B cell (primary cell): ENCODE measurements around the gene LRRC43. TPM values are rescaled to one million over a fixed set of nuclear protein-coding genes. Genes with fewer than 3 reads are reported as not detected.

Experiments used
- ATAC-seq: fragments of 200-7000 bp; cut with Tn5 transposase; one replicate; pipeline ENCODE4 v1.10.0; 2021; ENCODE audit warnings: low read depth, mild to moderate bottlenecking, moderate number of reproducible peaks, moderate library complexity
- CTCF ChIA-PET: fragments of 350-600 bp; sonication (Branson Sonifier 250); formaldehyde crosslinking; loops from one replicate; lab custom pipeline; 2021; ENCODE audit warnings: antibody characterized with exemption, inconsistent platforms; lab: Charles Lee
- POLR2A ChIA-PET: fragments of 350-600 bp; sonication (Branson Sonifier 250); formaldehyde crosslinking; loops from one replicate; lab custom pipeline; 2021; ENCODE audit warnings: antibody characterized with exemption; lab: Charles Lee
- DNase-seq: peaks from one replicate; pipeline ENCODE4 v3.0.0; 2013
- H2AFZ ChIP-seq: 2 replicates; pipeline ENCODE4 v1.6.1; 2012; ENCODE audit warnings: mild to moderate bottlenecking, low read depth, low read length; ENCODE audit not compliant: insufficient read depth, poor library complexity, severe bottlenecking
- H3K27ac ChIP-seq, 2 donors: 1 replicate in 1 of 2; 2 replicates in 1 of 2; pipeline ENCODE4 v1.5.1; 2012 to 2013; ENCODE audit warnings: low read length in 2 of 2, mild to moderate bottlenecking in 2 of 2, moderate library complexity in 1 of 2
- H3K27me3 ChIP-seq, 4 experiments: fragments of 200-600 bp in 1 of 4; sonication (generic) in 1 of 4; replicated peaks in 1 of 4; 1 replicate in 2 of 4; 2 replicates in 2 of 4; pipeline versions ENCODE4 v1.6.1 to v1.7.0; 2013 to 2016; ENCODE audit warnings: low read length in 3 of 4, mild to moderate bottlenecking in 2 of 4, mixed read lengths in 1 of 4, moderate library complexity in 1 of 4; ENCODE audit not compliant: insufficient read depth in 4 of 4, control insufficient read depth in 3 of 4; ENCODE audit errors: control extremely low read depth in 1 of 4
- H3K36me3 ChIP-seq, 2 experiments: replicated peaks in 1 of 2; 1 replicate in 1 of 2; 2 replicates in 1 of 2; pipeline versions ENCODE4 v1.6.1 to v1.7.1; 2013; ENCODE audit warnings: low read length in 1 of 2; ENCODE audit not compliant: insufficient read depth in 2 of 2, control insufficient read depth in 1 of 2; ENCODE audit errors: control extremely low read depth in 1 of 2, extremely low read depth in 1 of 2
- H3K4me1 ChIP-seq, 2 donors: fragments of 200-600 bp in 1 of 2; sonication (generic) in 1 of 2; 1 replicate in 1 of 2; 2 replicates in 1 of 2; pipeline versions ENCODE4 v1.5.1 to v1.6.1; 2013 to 2017; ENCODE audit warnings: low read length in 2 of 2; ENCODE audit not compliant: control insufficient read depth in 2 of 2, insufficient read depth in 2 of 2
- H3K4me2 ChIP-seq: replicated peaks from 2 replicates; pipeline ENCODE3; 2012; ENCODE audit warnings: mild to moderate bottlenecking, low read depth, low read length; ENCODE audit not compliant: poor library complexity, severe bottlenecking
- H3K4me3 ChIP-seq, 5 experiments: fragments of 200-600 bp in 1 of 5; sonication (generic) in 1 of 5; 1 replicate in 3 of 5; 2 replicates in 2 of 5; pipeline versions ENCODE4 v1.5.1 to v1.7.0; 2011 to 2016; ENCODE audit warnings: low read length in 4 of 5, mild to moderate bottlenecking in 4 of 5, low read depth in 2 of 5, control low read depth in 1 of 5, moderate library complexity in 1 of 5; ENCODE audit not compliant: insufficient read depth in 1 of 5; ENCODE audit errors: control extremely low read depth in 1 of 5, extremely low read depth in 1 of 5
- H3K79me2 ChIP-seq: fragments of 200-600 bp; sonication (generic); one replicate; pipeline ENCODE4 v1.6.0; 2016; ENCODE audit warnings: low read length; ENCODE audit not compliant: control insufficient read depth, insufficient read depth
- H3K9ac ChIP-seq: fragments of 200-600 bp; sonication (generic); 2 replicates; pipeline ENCODE4 v1.6.1; 2017; ENCODE audit warnings: mild to moderate bottlenecking, low read length, moderate library complexity
- H3K9me3 ChIP-seq, 3 donors: one replicate each; pipeline versions ENCODE4 v1.6.1 to v1.7.1; 2013; ENCODE audit warnings: low read length in 2 of 3; ENCODE audit not compliant: control insufficient read depth in 2 of 3, insufficient read depth in 1 of 3; ENCODE audit errors: control extremely low read depth in 1 of 3
- H4K20me1 ChIP-seq: 2 replicates; pipeline ENCODE4 v1.6.0; 2012; ENCODE audit warnings: mild to moderate bottlenecking, low read length; ENCODE audit not compliant: insufficient read depth, control insufficient read depth, poor library complexity, severe bottlenecking
- H3K27ac Mint-ChIP-seq: one replicate; pipeline ENCODE4 v1.8.0; 2021; ENCODE audit warnings: mixed read lengths
- H3K27me3 Mint-ChIP-seq: one replicate; pipeline ENCODE4 v1.8.0; 2021; ENCODE audit warnings: mixed read lengths
- H3K4me1 Mint-ChIP-seq: one replicate; pipeline ENCODE4 v1.8.0; 2021; ENCODE audit warnings: mixed read lengths
- H3K4me3 Mint-ChIP-seq: one replicate; pipeline ENCODE4 v1.8.0; 2021; ENCODE audit warnings: mixed read lengths
- H3K9me3 Mint-ChIP-seq: one replicate; pipeline ENCODE4 v1.8.0; 2022; ENCODE audit warnings: mixed read lengths; ENCODE audit not compliant: insufficient read depth
- EZH2 ChIP-seq: IDR thresholded peaks from 2 replicates; pipeline ENCODE4 v1.6.1; 2012; ENCODE audit warnings: borderline replicate concordance, low read depth, mild to moderate bottlenecking, moderate library complexity, low read length; ENCODE audit not compliant: insufficient read depth, poor library complexity, severe bottlenecking
- WGBS: methylation state at CpG from one replicate; pipeline ENCODE4 v1.1.5; 2013; ENCODE audit warnings: missing lambda C conversion rate; ENCODE audit not compliant: insufficient coverage; 5-methylcytosine and 5-hydroxymethylcytosine counted together
- intact Hi-C: fragments of 100-400 bp; cut with micrococcal nuclease; formaldehyde crosslinking; loops from one replicate; pipeline ENCODE4 v1.10.0; 2022
- polyA plus RNA-seq: library from polyadenylated mRNA; depleted of rRNA; stranded (reverse); fragments of >200 nt; gene quantifications from 2 replicates; pipeline ENCODE4 v1.2.3, GENCODE V29; 2012
- total RNA-seq, 2 donors: library from RNA; stranded (reverse); fragments of 120-200 nt in 1 of 2; gene quantifications; 1 replicate in 1 of 2; 2 replicates in 1 of 2; pipeline versions ENCODE4 v1.2.3 to v1.2.4, GENCODE V29; 2013 to 2022
- TF ChIP-seq, protein P1 (sequence below): fragments of 200-600 bp; IDR thresholded peaks from one replicate; pipeline ENCODE4 v1.8.0; 2022; ENCODE audit warnings: antibody characterized with exemption, mild to moderate bottlenecking

The LRRC43 gene
- total and polyA plus RNA-seq, 2 donors (not counting 1 experiment from before 2014, with no cell fraction given): not detected

DNA sequence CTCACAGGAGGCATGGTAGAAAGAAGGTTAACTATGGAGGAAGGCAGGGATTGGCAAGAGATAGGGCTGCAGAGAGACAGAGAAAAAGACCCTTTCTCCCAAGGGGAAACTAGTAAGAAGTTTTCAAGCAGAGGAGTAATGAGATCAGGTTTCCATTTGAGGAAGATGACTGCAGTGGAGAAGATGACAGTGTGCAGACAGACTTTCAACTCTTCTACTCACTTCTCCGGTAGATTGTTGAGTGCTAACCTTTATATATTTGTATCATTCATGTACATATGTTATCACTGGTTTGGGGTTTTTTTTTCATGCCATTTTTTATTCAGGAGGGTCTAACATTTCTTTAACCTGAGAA is 14.7 kb downstream of the LRRC43 start:
- Histone ChIP-seq H3K27me3 (peaks cover 0 to 29% (median 17%) of the 10 kb centered on the region in 4 experiments), H3K27ac (no peak overlapping the region), H3K4me1 (peaks cover 1 to 3% of the 10 kb centered on the region in 2 donors), H3K4me2 (no peak overlapping the region), H3K9me3 (peaks cover 0 to 16% (median 0%) of the 10 kb centered on the region in 3 donors), H3K36me3 (no peaks in the 10 kb centered on the region), H3K4me3 (no peak overlapping the region), H4K20me1 (no peaks in the 10 kb centered on the region), H3K79me2 (no peaks in the 10 kb centered on the region), H2AFZ (no peak overlapping the region), H3K9ac (no peak overlapping the region)
- no peaks in the 10 kb centered on the region for H3K9me3 Mint-ChIP-seq
- no peak for TF ChIP-seq EZH2
- TF ChIP-seq, protein P1, sequence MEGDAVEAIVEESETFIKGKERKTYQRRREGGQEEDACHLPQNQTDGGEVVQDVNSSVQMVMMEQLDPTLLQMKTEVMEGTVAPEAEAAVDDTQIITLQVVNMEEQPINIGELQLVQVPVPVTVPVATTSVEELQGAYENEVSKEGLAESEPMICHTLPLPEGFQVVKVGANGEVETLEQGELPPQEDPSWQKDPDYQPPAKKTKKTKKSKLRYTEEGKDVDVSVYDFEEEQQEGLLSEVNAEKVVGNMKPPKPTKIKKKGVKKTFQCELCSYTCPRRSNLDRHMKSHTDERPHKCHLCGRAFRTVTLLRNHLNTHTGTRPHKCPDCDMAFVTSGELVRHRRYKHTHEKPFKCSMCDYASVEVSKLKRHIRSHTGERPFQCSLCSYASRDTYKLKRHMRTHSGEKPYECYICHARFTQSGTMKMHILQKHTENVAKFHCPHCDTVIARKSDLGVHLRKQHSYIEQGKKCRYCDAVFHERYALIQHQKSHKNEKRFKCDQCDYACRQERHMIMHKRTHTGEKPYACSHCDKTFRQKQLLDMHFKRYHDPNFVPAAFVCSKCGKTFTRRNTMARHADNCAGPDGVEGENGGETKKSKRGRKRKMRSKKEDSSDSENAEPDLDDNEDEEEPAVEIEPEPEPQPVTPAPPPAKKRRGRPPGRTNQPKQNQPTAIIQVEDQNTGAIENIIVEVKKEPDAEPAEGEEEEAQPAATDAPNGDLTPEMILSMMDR: no peak
- ATAC-seq (no peak), DNase-seq (no peak)
- H3K4me1 Mint-ChIP-seq: peaks cover 1% of the 10 kb centered on the region
- ChIA-PET POLR2A (no interaction called here), CTCF (no interaction called here)
- WGBS: no CpG with 5 or more reads among the region's 1 CpG
- intact Hi-C loops: no loop called here
- no peak overlapping the region for H3K27ac Mint-ChIP-seq
- H3K27me3 Mint-ChIP-seq: peaks cover 34% of the 10 kb centered on the region
- H3K4me3 Mint-ChIP-seq: no peak overlapping the region

DNA sequence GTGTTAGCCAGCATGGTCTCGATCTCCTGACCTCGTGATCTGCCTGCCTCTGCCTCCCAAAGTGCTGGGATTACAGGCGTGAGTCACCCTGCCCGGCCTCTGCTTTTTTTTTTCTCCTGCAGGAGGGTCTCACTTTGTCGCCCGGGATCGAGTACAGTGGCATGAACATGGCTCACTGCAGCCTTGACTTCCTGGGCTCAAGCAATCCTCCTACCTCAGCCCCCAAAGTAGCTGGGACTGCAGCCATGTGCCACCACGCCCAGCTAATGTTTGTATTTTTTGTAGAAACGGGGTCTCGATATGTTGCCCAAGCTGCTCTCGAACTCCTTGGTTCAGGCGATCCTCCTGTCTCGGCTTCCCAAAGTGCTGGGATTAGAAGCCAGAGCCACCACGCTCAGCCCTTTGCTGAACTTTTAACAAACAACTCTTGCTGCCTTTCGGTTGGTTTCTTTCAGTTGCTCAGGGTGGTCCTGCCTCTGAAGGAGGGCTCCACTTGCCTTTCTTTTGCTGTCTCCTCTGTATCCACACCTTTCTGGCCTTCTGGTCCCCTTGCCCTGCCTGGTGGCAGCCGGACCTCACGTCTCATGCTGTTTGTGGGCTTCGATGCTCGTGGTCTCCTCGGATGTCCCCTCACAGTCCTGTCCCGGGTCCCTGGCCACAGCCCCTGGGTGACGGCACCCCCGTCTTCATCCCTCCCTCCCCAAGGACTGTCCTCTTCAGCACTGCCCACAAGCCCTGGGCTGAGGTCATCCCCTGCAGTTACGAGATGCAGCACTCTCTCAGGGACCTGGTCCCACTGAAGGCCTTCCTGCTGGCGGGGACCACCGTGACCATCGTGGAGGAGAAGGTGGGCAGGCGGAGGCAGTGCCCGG is 16.8 kb downstream of the LRRC43 start:
- H3K4me1 Mint-ChIP-seq: peaks cover 8% of the 10 kb centered on the region
- Histone ChIP-seq H3K4me2 (no peak overlapping the region), H3K27me3 (peaks cover 0 to 41% (median 22%) of the 10 kb centered on the region in 4 experiments), H2AFZ (no peak overlapping the region), H3K9ac (no peak overlapping the region), H3K36me3 (no peaks in the 10 kb centered on the region), H3K79me2 (no peaks in the 10 kb centered on the region), H3K9me3 (peaks cover 0 to 19% (median 0%) of the 10 kb centered on the region in 3 donors), H3K4me3 (no peak overlapping the region), H4K20me1 (no peaks in the 10 kb centered on the region), H3K4me1 (peaks cover 13 to 14% of the 10 kb centered on the region in 2 donors), H3K27ac (no peak overlapping the region)
- H3K9me3 Mint-ChIP-seq: no peaks in the 10 kb centered on the region
- peaks cover 35% of the 10 kb centered on the region for H3K27me3 Mint-ChIP-seq
- no peak overlapping the region for H3K27ac Mint-ChIP-seq
- 97% methylated on average over 25 of the region's 29 CpGs for WGBS
- no peak for ATAC-seq
- intact Hi-C loops: no loop called here
- POLR2A ChIA-PET: no interaction called here
- CTCF ChIA-PET: interaction anchor here (0.7 kb wide), 1 partner anchor 39 kb away, joined by 6 read pairs; no protein-coding TSS in a partner anchor
- no peak for TF ChIP-seq EZH2
- TF ChIP-seq, protein P1: no peak
- no peak for DNase-seq
- H3K4me3 Mint-ChIP-seq: no peak overlapping the region
